Esophagus squamous epithelium (tissue), 5 donors: ENCODE results near the gene KCNC3. TPM values are rescaled to one million over a fixed set of nuclear protein-coding genes. Genes with fewer than 3 reads are reported as not detected.

ENCODE experiments used
- DNase-seq: peaks from one replicate; lab custom pipeline; 2025; lab: John Stamatoyannopoulos, UW
- H3K27ac ChIP-seq, 4 donors: fragments of 200-600 bp; sonication (generic); one replicate each; pipeline ENCODE4 v1.5.1; 2016 to 2019; ENCODE audit warnings: mild to moderate bottlenecking in 1 of 4
- H3K27me3 ChIP-seq, 4 donors: fragments of 200-600 bp; sonication (generic); 1 replicate in 3 of 4; 2 replicates in 1 of 4; pipeline versions ENCODE4 v1.5.1 to v1.6.0; 2017 to 2021; ENCODE audit warnings: antibody characterized with exemption in 1 of 4
- H3K36me3 ChIP-seq, 3 donors: fragments of 200-600 bp; sonication (generic); one replicate each; pipeline ENCODE4 v1.5.1; 2016 to 2019
- H3K4me1 ChIP-seq, 3 donors: fragments of 200-600 bp; sonication (generic); one replicate each; pipeline ENCODE4 v1.5.1; 2017 to 2019
- H3K4me3 ChIP-seq, 4 donors: fragments of 200-600 bp; sonication (generic); 1 replicate in 3 of 4; 2 replicates in 1 of 4; pipeline ENCODE4 v1.5.1; 2016 to 2019; ENCODE audit warnings: mild to moderate bottlenecking in 2 of 4, moderate library complexity in 1 of 4
- H3K9me3 ChIP-seq, 3 donors: fragments of 200-600 bp; sonication (generic); one replicate each; pipeline ENCODE4 v1.5.1; 2016 to 2019
- POLR2A ChIP-seq, 4 donors: fragments of 450-650 bp; IDR thresholded peaks; one replicate each; pipeline ENCODE4 v1.6.1; 2017; ENCODE audit warnings: antibody characterized with exemption in 4 of 4, mild to moderate bottlenecking in 4 of 4, moderate library complexity in 3 of 4
- WGBS, 2 donors: methylation state at CpG; one replicate each; pipeline ENCODE4 v1.1.5; 2018; 5-methylcytosine and 5-hydroxymethylcytosine counted together
- intact Hi-C: fragments of 100-400 bp; cut with DNase I; formaldehyde crosslinking; loops from one replicate; pipeline ENCODE4 v1.15.0; 2022
- total RNA-seq, 4 donors: library from RNA; depleted of rRNA; stranded (reverse); fragments of >200 nt; gene quantifications; one replicate each; pipeline ENCODE4 v1.1.0, GENCODE V29; 2016
- TF ChIP-seq, protein P1 (sequence below), 6 experiments: fragments of 450-650 bp in 4 of 6; fragments of 200-600 bp in 2 of 6; sonication (generic) in 2 of 6; IDR thresholded peaks; one replicate each; pipeline ENCODE4 v1.5.1; 2016 to 2019; ENCODE audit warnings: antibody characterized with exemption in 6 of 6, mild to moderate bottlenecking in 4 of 6, moderate library complexity in 4 of 6
- donor health status: DM: yes; HTN: yes; CAD: no.

KCNC3 gene
- total RNA-seq, 4 donors from 2014 or later: 0.48 to 0.87 (median 0.57) TPM; not detected in 1

DNA sequence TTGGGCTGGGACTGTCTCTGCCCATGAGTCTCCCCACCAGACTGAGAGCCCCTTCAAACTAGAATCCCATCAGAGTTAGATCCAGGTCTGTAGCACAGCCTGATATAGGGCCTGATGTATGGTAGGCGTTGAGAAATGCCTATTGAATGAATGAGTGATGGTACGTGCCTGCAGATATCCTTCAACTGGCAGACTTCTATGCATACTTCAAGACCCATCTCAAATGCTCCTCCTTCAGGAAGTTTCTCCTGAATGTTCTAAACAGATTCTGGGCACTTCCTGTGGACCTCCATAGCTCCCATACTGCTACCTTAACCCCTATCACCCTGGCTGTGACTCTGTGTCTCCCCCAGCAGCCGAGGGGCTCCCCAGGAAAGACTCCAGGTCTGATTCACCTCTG lies 48.2 kb downstream of the KCNC3 start:
- peaks cover 0 to 17% (median 0%) of the 10 kb centered on the region in 4 donors for H3K27me3 ChIP-seq
- H3K27ac ChIP-seq: no peak overlapping the region
- peaks cover 0 to 73% (median 0%) of the 10 kb centered on the region in 3 donors for H3K36me3 ChIP-seq
- no peak for DNase-seq
- TF ChIP-seq, protein P1, sequence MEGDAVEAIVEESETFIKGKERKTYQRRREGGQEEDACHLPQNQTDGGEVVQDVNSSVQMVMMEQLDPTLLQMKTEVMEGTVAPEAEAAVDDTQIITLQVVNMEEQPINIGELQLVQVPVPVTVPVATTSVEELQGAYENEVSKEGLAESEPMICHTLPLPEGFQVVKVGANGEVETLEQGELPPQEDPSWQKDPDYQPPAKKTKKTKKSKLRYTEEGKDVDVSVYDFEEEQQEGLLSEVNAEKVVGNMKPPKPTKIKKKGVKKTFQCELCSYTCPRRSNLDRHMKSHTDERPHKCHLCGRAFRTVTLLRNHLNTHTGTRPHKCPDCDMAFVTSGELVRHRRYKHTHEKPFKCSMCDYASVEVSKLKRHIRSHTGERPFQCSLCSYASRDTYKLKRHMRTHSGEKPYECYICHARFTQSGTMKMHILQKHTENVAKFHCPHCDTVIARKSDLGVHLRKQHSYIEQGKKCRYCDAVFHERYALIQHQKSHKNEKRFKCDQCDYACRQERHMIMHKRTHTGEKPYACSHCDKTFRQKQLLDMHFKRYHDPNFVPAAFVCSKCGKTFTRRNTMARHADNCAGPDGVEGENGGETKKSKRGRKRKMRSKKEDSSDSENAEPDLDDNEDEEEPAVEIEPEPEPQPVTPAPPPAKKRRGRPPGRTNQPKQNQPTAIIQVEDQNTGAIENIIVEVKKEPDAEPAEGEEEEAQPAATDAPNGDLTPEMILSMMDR (IDR thresholded peaks at IDR 0.05): no peak
- TF ChIP-seq POLR2A (IDR thresholded peaks at IDR 0.05): no peak
- peaks cover 0 to 12% (median 4%) of the 10 kb centered on the region in 3 donors for H3K9me3 ChIP-seq
- H3K4me3 ChIP-seq: no peak overlapping the region
- no peaks in the 10 kb centered on the region for H3K4me1 ChIP-seq
- intact Hi-C loops: no loop called here
- 59 to 86% methylated on average over 3 of the region's 3 CpGs for WGBS, 2 donors

GRCh38 chr19:50280074-50280473 lies 49.1 kb downstream of the KCNC3 start:
- H3K27me3 ChIP-seq: peaks cover 0 to 21% (median 0%) of the 10 kb centered on the region in 4 donors
- H3K9me3 ChIP-seq: peaks cover 0 to 2% (median 0%) of the 10 kb centered on the region in 3 donors
- no peaks in the 10 kb centered on the region for H3K4me1 ChIP-seq
- 50% methylated on average over 2 of the region's 14 CpGs; no CpG with 5 or more reads in 1 of the 2 donors for WGBS, 2 donors
- no peak overlapping the region for H3K27ac ChIP-seq
- peaks cover 0 to 76% (median 0%) of the 10 kb centered on the region in 3 donors for H3K36me3 ChIP-seq
- H3K4me3 ChIP-seq: no peak overlapping the region
- no peak for TF ChIP-seq POLR2A (IDR thresholded peaks at IDR 0.05)
- TF ChIP-seq, protein P1 (IDR thresholded peaks at IDR 0.05): no peak
- DNase-seq: no peak
- intact Hi-C loops: no loop called here

GRCh38 chr19:50277966-50278580 lies 51.1 kb downstream of the KCNC3 start:
- 51 to 85% methylated on average over 3 to 13 of the region's 14 CpGs for WGBS, 2 donors
- H3K36me3 ChIP-seq: peaks cover 0 to 83% (median 0%) of the 10 kb centered on the region in 3 donors
- no peaks in the 10 kb centered on the region for H3K9me3 ChIP-seq
- no peak overlapping the region for H3K27ac ChIP-seq
- peaks cover 0 to 21% (median 0%) of the 10 kb centered on the region in 4 donors for H3K27me3 ChIP-seq
- DNase-seq: no peak
- H3K4me1 ChIP-seq: no peaks in the 10 kb centered on the region
- H3K4me3 ChIP-seq: no peak overlapping the region
- TF ChIP-seq, protein P1 (IDR thresholded peaks at IDR 0.05): no peak
- intact Hi-C loops: no loop called here

DNA sequence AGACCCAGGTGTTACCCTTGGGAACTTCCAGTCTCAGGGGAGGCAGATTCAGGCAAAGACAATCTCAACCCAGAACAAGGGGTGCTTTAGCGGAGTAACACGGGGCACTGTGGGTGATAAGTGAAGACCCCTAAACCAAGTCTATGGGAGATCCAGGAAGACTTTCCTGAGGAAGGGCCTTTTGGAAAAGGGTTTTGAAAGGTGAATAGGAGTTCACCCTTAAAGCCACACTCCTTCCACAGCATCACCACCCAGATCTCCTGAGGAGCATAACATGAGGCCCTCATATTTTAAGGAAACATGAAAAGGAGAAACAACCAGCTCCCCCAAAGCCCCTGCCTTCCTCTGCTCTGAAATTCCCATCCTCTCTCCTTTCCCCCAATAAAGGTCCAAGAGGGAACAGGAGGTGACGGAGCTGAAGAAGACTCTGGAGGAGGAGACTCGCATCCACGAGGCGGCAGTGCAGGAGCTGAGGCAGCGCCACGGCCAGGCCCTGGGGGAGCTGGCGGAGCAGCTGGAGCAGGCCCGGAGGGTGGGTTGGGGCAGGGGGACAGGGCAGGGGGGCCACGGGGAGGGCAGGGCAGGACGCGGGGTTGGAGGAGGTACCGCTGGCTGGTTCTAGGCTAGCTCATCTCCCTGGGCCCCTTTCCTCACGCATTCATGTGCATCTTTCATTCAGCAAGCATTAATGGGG lies 52.7 kb downstream of the KCNC3 start:
- H3K36me3 ChIP-seq: peaks cover 0 to 85% (median 0%) of the 10 kb centered on the region in 3 donors
- intact Hi-C loops: no loop called here
- H3K27me3 ChIP-seq: peaks cover 0 to 21% (median 0%) of the 10 kb centered on the region in 4 donors
- TF ChIP-seq, protein P1 (IDR thresholded peaks at IDR 0.05): no peak
- no peak for TF ChIP-seq POLR2A (IDR thresholded peaks at IDR 0.05)
- WGBS, 2 donors: 82 to 83% methylated on average over 10 of the region's 15 CpGs
- no peaks in the 10 kb centered on the region for H3K9me3 ChIP-seq
- H3K4me3 ChIP-seq: no peak overlapping the region
- no peak overlapping the region for H3K27ac ChIP-seq
- no peaks in the 10 kb centered on the region for H3K4me1 ChIP-seq
- DNase-seq: no peak
